Stimulated activated CD4-positive, alpha-beta T cell treated with anti-CD3 and anti-CD28 coated beads, Interleukin-2, amount 100 ng/mL, for 24 hours (primary cell): Measurements from ENCODE around the gene ENPEP.
A peak's percentile ranks its signal among the peaks of the same experiment; 100 is the strongest.
"Not testable (repeated sequence)": the region's sequence is repeated elsewhere in the genome, so short reads cannot be mapped to it uniquely, and the experiment has no call there.

Experiments
- DNase-seq, 2 donors: peaks; one replicate each; pipeline ENCODE4 v3.0.0-alpha.2; 2020

Gene ENPEP

GRCh38 chr4:110527156-110527555 lies 51.2 kb downstream of the ENPEP start:
- DNase-seq: peak; percentile 7 to 34

- no peak for DNase-seq
Measured at GRCh38 chr4:110532901-110533589, 57.1 kb downstream of the ENPEP start.

DNA sequence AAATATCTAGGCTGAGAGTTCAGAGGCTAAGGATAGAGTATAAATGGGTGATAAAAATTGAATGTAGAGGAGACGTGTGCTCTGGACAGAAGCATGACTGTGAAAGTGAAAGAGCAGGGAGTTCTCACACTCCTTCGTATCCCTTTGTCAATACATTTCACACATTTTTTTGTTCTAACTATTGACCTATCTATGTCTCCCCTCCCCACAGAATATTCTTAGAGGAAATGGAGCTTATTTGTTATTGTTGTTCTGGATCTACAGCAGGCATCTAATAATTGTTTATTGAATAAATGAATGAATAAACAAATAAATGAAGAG lies 57.6 kb downstream of the ENPEP start:
- DNase-seq: no peak

DNA sequence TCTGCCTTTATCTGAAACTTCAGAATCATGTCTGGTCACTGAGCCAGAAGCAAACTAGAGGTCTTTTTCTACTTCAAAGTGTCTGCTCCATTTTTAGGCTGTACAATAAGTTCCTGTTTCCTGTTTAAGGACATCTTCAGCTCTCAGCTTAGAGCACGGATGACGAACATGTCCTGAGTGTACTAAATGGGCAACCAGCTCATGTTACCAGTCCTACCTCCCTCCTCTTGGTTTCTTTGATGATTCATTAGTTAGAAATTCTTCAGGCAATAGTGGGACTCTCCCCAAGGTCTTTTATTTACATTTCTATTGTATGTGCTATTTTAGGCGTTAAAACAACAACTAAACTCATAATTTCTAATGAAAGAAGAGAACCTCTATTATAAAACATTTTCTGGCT lies 58.0 kb downstream of the ENPEP start:
- no peak for DNase-seq

GRCh38 chr4:110540581-110540980 lies 64.6 kb downstream of the ENPEP start:
- DNase-seq: no peak

DNA sequence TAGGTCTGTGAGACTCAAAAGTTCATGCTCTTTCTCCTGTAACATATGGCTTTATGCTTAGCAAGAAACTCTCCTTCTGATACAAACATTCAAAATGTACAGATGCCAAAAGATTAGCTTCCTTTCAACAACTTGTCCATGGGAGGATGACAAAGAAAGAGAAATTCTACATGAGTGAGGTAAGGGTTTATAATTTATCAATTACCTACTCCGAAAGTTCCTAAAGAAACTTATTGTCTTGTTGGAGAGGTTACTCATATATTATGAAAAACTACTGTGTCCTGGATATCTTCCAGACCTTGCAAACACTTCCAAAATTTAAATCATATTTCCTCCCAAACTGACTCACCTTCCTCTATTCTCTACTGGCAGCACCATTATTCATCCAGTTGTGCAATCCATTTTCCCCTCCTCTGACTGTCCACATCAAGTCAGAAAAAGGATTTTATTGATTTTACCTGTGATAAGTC lies 65.1 kb downstream of the ENPEP start:
- no peak for DNase-seq

DNA sequence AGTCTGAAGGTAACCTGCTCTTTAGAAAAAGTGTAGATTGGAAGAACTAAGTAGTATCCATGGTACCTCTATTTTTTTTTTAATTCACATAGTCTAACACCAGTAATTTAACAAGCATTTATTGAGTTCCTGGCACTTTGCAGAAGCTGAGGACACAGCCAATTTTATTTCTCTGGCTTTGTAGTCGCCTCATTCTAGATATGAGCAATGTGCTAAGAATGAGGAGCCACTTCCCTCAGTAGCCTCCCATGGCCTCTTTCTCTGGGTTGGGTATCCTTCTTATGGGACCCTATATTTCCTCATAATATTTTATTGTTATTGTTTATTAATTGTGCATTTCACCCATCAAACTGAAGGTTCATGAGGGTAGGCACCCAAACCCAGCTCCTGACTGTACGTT lies 67.6 kb downstream of the ENPEP start:
- DNase-seq: no peak

DNA sequence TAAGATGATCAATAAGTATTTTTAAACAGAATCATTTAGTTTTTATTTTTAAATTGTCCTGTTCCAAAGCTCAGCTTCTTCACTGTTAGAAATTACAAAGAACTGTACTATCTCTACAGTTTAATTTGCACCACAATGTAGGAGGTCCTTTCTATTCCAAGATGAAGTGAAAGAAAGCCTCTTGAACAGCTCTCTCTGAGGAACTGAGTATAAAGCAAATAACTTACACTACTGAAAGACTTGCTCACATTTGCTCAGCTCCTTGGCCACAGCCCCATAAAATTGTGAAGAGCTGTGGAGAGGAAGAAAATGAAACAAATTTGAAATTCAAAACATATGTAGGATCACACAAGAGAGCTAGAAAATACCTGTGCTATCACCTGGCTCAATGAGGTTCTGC lies 68.6 kb downstream of the ENPEP start:
- DNase-seq: no peak

DNA sequence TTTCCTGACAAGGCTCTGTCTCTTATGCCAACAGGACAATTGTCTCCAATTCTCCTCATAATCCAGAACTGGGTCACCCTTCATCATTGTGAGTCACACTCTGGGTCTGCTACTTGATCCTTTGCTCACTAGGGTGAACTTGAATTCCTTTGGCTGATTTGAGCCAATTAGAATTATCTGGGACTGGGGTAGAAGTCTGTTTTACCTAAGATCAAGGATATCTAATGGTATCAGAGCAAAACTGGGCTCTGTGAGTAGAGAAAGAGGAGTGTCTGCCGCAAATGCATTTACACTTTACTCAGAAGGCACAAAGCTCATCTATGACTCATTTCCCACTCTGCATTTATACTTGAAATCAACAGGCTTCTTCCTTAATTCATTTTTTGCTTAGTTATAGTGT lies 74.3 kb downstream of the ENPEP start:
- DNase-seq: no peak

GRCh38 chr4:110553197-110553596 lies 77.2 kb downstream of the ENPEP start:
- DNase-seq: no peak

DNA sequence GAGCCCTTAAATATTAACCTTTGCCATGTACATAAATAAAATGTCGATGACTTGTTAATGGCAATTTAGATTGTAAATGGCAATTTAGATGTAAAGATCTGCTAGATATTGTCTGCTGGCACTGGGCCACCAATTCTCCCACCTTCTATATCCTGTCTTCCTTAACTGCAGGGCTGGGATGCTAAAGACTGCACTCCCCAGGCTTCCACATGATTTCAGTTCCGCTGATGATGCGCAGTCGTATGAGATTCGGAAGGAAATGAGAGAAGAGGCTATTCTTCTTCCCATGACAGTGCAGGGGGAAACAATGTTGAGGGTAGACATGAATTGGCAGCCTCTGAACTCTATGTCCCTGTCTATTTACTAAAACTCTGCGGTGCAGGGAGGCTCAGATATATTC lies 91.3 kb downstream of the ENPEP start:
- no peak for DNase-seq

DNA sequence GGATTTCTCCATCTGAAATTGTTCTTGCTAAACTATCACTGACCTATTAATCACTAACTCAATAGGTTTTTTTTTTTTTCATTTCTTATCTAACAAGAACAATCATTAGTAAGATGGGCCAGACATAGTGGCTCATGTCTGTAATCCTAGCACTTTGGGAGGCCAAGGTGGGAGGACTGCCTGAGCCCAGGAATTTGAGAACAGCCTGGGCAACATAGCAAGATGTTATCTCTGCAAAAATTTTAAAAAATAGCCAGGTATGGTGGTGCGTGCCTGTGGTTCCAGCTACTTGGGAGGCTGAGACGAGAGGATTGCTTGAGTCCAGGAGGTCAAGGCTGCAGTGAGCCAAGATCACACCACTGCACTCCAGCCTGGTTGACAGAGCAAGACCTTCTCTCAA lies 100.7 kb downstream of the ENPEP start:
- not testable (repeated sequence) for DNase-seq

DNA sequence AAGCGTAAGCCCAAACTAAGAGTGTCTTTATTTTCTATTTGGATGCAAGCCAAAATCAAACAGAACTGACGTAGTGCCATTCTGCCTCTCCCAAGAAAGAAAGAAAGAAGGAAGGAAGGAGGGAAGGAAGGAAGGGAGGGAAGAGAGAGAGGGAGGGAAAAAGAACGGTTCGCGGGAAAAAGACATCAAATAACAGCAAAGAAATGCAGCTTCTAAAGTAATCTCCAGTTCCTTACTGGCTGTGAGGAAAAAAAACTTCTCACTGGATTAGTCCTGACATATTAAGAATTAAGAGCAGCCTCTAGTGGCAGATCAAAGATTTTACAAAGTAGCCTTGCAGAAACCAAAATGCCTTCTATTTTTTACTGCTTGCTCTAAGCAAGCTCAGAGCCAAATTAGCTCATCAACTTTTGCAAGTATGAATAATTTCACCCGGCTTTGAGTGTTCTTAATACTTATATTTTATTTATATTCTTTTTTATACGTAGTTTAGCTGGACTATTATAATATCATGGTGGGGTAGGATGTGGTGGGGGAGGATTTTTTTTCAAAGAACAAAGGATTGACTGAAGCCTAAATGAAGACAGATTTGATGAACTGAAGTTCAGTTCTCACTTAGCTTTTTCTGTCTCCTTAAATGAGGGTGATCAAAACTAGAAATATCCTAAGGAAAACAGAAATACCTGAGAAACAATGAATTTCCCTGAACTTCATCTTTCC lies 110.3 kb downstream of the ENPEP start:
- DNase-seq: no peak

DNA sequence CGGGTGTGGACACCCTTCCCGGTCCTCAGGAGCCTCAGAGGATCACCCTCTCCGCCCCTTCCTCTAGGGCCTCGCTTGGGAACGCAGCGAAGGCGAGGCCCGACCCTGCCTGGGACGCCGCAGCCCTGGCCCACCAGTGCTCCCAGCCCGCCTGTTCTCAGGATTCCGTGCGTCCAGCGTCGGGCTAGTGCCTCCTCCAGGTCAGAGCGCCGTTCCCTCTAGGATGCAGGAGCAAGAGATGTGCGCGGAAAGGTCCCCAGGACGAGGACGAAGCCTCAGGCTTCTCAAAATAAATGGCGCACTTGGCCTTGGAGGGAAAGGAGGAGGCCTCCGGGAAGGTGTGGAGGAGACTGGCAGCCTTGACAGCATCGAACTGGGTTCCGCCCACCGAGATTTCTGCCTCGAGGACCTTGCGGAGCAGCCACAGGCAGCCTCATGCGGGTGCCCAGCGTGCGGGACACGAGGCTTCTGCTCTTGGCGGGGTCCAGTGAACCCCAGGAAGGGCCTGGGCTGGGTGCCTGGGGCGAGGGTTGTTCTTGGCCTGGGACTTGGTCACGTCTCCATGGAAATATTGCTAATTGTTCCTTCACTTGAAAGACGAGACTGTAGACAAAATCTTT lies 111.8 kb downstream of the ENPEP start:
- no peak for DNase-seq

- DNase-seq: no peak
Measured at GRCh38 chr4:110589297-110589696, 113.3 kb downstream of the ENPEP start.

- DNase-seq: no peak
Measured at GRCh38 chr4:110595583-110595982, 119.6 kb downstream of the ENPEP start.

DNA sequence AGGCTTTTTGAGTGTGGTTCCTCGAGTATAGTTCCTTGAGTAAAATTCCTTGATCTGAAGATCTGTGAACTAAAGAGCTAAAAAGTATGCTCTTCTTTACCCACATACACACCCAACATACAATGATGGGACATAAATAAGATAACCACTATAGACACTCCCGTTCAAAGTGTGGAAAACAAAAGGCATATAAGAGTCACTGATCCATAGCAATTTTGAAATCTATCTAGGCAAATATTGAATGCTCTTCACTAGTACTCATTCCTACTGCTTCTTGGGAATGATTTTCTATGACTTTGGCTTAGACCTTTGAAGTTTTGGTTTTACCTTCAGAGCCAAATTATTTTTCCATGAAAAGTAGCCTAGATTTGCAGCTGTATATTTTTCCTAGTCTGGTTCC lies 120.5 kb downstream of the ENPEP start:
- DNase-seq: no peak

- DNase-seq: no peak
Measured at GRCh38 chr4:110597582-110597981, 121.6 kb downstream of the ENPEP start.

- no peak for DNase-seq
Measured at GRCh38 chr4:110602061-110602460, 126.1 kb downstream of the ENPEP start.

- no peak for DNase-seq
Measured at GRCh38 chr4:110605077-110605476, 129.1 kb downstream of the ENPEP start.

DNA sequence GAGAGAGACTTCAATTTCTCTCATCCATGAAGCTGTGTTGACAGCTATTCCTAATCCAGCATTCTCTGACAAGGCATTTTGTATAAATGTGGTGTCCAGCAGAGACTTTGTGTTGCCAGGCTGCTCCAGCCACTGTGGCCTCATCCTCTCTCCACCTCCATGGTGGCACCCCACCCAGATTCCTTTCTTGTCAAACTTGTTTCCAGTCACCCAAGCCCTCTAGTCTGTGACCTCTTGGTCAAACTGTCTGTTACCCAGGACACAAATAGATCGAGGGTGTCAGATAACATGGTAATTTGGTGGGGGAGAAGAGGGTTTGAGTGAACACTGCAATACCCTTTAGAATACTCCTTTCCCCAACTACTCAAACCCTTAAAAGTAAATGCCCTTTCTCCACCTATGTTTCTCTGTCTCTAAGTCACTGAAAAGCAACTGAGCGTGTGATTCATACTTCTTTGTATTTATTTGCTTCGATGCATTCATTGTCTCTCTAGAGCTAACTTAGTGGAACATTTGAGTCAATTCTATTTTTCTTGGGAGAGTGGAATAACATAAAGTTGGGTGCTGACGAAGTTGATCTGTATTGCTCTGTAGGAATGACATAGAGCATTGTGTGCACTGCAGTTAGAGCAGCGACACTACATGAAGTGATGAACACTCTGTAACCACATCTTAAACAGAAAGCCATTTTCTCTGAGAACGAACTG lies 133.2 kb downstream of the ENPEP start:
- no peak for DNase-seq

- no peak for DNase-seq
Measured at GRCh38 chr4:110610620-110610939, 134.6 kb downstream of the ENPEP start.

GRCh38 chr4:110610940-110611831 lies 135.2 kb downstream of the ENPEP start:
- no peak for DNase-seq
